Measurements from ENCODE around the gene C1R. TPM values are rescaled to one million over a fixed set of nuclear protein-coding genes. Genes with fewer than 3 reads are reported as not detected.

Gene C1R
- total and polyA plus RNA-seq, 2 of the 8 experiments (the other 6 are each of a cell fraction or from before 2014, with no cell fraction given), result 6.9 to 16.3 TPM

- TF ChIP-seq CHD7 (IDR thresholded peaks at IDR 0.05; ENCODE audit: insufficient replicate concordance, low read length), result no peak
Observed at GRCh38 chr12:7035463-7035862, 56.8 kb downstream of the C1R start (continued).
